Stimulated activated CD8-positive, alpha-beta memory T cell treated with anti-CD3 and anti-CD28 coated beads, Interleukin-7, amount 100 ng/mL, for 24 hours (primary cell): ENCODE results near the gene IFNGR1.

Experiments
- DNase-seq: peaks from one replicate; pipeline ENCODE4 v3.0.0-alpha.2; 2020; ENCODE audit warnings: low read depth

Gene IFNGR1

DNA sequence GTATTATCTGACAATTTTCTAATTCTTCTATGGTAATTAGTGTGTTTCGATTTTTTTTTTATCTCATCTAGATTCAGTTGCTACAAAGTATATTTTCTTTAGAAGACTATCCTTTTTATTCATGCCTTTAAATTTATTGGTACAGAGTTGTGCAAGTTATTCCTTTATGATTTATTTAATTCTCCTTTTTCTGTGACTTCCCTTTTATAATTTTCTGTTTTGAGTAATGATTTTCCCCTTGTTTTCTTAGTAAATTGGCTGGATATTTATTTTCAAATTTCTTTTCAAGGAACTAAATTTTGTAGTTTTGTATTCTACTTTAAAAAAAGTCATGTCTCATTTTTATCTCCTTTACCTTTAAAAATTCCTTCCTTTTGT lies 43.3 kb downstream of the IFNGR1 start:
- DNase-seq = no peak

DNA sequence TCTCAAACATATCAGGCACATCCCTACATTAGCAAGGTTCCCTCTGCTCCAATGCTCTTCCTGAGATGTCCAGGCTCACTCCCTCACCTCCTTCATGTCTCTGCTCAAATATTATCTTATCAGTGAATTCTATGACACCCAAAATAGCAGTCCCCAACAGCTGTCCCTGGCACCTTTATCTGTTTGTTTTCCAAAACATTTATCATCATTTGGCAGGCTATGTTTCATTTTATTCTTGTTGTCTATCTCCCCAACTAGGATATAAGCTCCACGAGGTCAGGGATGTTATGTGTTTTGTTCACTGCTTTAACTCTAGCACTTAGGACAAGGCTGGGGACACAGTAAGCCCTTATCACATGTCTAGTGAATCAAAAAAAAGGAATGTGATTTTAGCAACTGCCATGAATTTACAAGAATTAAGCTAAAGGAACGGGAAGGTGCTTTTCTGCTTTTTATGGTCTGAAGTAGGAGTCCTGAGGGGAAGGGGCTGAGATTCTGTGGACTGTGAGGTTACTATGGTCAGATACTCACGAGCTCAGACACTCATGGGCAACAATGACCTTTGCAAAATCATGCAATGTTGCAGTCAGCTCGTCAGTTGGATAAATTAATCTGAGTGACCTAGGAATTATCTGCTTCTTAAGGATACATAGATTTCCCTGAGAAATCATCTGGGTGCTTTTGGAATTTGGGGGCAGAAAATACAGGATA lies 43.9 kb downstream of the IFNGR1 start:
- no peak for DNase-seq

DNA sequence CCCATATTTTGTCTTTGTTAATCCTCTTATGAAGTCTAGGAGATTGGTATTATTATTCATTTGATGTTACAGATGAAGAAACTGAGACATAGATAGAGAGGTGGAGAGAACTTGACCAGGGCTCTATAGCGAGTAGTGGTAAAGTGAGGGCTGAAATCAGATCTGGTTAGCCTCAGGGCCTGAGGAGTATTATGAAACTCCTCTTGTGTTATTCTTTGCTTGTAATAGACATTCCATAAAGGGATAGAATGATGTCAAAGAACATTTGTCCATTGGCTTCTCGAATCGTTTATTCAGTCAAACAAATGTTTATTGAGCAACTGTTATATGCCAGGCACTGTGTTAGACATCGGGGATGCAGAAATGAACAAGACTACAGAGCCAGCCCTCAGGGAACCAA lies 45.7 kb downstream of the IFNGR1 start, which contains the start of gene IL22RA2:
Gene IL22RA2, minus strand, starts transcription at position 144 of the 400 bp plus-strand sequence. CDS start 11,895 bp downstream, outside the sequence.
- no peak for DNase-seq

DNA sequence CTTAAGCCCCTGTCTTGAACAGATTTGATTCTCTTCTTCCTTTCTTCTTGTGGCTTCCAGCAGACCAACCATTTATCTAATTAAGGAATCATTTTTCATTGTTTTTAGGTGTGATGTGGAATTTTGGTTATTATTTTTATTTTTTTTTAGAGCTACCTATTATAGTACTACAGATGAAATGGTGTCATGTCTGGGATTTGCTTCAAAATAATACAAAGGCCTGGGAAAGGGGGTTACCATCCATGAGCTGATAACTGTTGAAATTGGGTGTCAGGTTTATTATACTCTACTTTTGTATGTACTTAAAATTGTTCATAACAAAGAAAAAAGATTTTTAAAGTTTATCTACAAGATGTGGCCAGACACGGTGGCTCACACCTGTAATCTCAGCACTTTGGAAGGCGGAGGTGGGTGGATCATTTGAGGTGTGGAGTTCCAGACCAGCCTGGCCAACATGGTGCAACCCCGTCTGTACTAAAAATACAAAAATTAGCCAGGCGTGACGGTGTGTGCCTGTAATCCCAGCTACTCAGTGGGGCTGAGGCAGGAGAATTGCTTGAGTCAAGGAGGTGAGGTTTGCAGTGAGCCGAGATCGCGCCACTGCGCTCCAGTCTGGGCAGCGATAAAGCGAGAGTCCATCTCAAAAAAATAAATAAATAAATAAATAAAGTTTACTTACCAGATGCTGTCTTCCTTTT lies 46.3 kb downstream of the IFNGR1 start:
- DNase-seq = no peak

DNA sequence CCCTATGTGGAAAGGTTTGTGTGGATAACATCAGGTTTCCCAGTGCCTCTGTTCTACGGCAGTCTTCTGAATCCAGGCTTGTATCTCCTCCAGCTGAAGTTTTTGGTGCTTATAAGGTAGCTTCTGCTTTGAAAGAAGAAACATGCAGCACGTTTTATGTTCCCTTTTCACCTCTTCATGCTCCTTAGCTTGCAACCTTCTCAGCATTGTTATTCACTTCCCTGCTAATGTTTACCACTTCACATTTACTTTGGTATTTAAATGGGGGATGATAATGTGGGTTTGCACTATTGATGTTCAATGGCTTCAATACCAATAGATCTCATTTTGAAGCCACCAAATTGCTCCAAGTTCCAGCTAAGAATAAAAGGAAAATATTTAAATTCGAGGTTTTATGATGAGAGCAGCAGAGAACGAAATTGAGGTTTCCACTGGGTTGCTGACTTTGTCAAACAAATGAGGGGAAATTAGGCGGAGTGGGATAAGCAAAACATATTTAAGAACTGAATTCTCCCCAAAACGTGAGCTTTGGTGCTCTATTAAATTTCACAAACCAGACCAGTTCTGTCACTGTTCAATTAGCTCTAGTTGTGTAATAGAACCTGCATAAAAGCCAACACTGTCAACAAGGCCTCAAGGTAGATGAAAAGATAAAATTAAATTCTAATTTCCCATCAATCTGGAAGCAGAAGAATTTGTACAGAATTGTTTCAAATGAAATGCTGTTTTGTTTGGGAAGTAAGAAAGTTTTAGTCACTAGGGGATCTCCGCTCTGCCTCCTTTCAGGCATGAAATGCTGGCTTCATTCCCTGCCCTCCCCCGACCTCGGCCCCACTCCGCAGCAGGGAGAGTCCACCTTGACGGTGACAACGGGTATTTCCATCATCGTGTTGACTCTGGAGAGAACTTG lies 47.1 kb downstream of the IFNGR1 start:
- no peak for DNase-seq

DNA sequence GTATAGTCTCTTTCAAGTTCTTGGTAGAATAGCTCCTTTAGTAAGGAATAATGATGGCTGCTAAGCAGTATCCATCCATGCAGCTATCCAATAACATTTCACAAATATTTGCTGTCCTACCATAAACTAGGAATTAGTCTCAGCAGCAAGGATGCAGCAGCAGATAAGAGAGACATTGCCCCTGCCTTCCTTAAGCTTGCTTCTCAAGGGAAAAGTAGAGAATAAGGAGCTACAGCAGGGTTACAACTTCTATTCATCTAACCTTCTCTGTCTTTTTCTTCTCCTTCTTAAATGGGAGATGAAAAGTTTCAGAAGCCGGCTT lies 48.2 kb downstream of the IFNGR1 start:
- DNase-seq = no peak

DNA sequence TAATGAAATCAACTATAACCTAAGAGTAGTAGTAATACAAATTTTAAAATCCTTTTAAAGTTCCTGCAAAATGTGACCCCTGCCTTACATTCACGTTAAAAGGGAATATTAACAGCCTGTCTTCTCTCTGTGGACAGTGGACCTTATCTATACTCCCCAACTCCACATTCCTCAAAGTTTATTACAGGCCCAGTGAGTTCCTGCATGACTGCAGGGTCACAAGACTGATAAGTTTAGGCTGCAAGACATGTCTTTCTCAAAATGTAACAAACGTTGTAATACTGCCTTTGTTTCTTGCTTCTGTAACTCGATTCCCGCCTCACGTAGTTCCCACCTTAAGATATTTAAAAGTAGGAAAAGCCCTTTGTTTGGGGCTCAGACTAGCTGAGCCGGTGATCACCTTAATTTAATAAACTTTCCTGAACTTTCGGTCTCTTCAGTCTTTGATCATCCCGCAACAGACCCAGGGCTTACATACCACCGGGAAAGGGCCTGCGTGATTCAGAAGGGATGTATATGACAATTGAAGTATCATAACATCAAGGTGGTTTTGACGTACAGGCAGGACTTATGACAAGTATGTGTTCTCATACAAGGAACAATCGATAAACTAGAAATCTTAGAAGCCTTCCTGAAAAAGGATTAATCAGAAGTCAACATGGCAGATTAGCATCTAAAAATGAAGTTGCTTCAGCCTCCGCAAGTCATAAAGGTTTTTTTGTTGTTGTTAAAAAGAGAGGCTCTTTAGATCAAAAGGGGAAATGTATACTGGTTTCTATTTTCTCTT lies 48.7 kb downstream of the IFNGR1 start:
- DNase-seq = no peak

DNA sequence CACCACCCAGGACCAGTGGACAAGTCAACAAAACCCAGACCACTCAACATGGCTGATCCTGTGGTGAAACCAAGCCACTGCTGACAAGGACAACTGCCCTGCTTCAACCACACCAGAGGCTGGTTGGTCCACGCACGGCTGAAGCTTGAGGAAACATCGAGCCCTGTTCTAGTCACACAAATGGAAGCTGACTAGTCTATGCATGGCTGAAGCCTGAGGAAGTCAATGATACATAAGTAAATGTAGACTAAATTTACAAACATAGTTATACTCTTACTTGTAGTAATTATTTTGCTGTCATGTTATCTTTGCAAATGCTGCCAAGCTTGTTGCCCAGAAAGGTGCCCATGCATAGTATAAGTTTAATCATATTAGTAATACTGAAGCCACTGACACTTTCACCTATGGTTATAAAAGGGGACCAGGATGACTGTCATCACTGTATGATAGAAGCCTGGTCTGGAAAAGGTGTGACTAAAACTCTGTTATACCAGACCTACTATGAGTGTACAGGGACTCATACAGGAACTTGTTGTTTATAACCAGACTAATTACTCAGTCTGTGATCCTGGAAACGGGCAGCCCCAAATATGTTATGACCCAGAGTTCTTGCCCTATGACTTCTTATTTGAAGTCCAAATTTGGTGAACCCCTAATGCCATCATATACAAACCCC lies 51.3 kb downstream of the IFNGR1 start:
- DNase-seq = no peak

DNA sequence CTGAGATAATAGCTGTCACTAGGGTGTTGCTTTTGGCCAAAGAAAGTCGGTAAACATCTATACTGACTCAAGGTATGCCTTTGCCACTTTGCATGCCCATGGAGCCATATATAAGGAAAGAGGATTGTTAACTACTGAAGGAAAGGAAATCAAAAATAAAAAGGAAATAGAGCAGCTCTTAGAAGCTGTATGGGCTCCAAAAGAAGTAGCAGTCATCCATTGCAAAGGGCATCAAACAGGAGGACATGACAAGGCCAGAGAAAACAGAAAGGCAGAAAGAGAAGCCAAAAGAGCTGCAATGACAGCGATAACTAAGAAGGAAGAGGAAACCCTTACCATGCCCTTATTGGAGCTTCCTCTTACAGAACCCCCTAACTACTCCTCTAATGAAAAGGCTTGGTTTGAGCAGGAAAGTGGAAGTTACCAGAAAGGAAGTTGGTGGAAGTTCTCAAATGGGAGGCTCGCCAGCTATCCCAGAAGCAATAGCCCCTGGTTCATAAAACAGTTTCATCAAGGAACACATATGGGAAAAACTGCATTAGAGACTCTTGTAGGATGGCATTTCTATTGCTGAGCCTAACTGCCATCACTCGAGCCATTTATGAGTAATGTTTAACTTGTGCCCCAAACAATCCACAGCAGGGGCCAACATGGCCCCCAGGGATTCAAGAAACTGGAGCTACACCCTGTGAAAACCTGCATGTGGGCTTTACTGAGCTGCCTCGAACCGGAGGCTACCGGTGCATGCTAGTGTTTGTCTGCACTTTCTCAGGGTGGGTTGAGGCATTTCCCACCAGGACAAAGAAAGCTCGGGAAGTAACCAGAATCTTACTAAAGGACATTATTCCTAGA lies 52.7 kb downstream of the IFNGR1 start:
- DNase-seq = no peak

DNA sequence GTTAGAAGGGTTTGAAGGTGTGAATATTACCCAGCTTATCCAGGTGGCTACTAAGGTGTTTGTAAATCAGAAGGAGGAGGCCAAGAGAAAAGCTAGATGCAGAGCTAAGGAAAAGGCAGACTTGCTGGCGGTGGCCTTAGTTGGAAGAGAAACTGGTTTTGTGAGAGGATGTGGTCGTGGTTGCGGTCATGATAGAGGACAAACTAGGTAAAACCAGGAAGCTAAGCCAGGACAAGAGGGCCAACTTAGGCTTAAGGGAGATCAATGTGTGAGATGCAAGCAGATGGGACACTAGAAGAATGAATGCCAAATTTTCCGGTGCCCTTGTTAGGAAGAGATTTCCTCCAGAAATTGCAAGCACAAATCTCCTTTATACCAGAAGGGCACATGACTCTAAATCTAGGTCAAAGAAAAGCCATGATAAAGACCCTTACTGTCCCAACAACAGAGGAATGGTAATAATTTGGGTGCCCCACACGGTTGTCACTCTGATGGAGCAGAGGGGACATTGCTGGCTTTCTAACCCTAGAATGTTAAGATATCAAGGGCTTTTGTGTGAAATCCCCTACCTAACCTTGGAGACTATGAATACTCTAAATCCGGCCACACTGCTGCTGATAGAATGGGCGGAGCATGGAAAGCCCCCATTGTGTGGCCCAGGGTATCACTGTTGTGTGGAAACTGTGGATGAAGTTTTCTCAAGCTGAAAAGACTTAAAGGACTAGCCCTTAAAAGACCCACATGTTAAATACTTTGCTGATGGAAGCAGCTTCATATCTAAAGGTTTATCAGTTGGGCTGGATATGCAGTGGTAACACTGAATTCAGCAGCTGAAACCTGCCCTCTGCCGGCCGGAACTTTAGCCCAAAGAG lies 53.6 kb downstream of the IFNGR1 start:
- no peak for DNase-seq

DNA sequence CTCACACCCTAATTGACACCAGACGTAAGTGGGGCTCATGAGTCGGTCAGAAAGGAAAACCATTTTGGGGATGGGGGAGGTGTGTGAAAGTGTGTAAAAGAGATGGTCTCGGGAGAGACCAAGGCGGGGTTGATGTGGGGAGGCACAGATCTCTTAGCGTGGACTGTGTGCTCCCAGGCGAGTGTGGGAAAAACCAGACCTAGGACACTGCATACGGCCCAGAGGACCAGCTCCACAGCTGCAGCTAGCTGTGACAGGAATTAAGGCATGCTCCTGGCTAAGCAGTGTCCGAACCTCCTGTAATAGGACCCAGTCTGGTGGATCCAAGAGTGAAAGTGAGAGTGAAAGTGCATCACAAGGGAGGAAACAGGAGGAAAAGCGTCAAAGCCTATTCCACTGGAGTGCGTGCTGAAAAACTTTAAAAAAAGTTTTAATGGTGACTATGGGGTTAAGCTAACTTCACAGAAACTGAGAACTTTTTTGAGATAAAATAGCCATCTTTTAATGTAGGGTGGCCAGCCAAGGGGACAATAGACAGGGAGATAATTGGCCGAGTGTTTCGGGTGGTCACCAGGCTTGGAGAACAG lies 55.4 kb downstream of the IFNGR1 start:
- DNase-seq = no peak

DNA sequence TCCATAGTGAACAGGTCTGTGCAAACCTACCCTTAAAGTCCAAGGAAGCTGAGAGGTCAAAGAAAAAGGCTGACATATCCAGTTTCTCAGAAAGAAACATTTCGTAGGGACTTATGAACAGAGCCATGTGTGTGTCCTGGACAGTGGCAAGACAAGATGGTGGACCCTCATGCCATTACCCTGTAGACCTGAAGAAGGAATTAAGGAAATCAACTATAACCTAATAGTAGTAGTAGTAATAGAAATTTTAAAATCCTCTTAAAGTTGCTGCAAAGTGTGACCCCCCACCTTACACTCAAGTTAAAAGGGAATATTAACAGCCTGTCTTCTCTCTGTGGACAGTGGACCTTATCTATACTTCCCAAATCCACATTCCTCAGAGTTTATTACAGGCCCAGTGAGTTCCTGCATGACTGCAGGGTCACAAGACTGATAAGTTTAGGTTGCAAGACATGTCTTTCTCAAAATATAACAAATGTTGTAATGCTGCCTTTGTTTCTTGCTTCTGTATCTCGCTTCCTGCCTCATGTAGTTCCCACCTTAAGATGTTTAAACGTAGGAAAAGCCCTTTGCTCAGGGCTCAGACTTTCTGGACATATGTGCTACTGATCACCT lies 56.4 kb downstream of the IFNGR1 start:
- no peak for DNase-seq

DNA sequence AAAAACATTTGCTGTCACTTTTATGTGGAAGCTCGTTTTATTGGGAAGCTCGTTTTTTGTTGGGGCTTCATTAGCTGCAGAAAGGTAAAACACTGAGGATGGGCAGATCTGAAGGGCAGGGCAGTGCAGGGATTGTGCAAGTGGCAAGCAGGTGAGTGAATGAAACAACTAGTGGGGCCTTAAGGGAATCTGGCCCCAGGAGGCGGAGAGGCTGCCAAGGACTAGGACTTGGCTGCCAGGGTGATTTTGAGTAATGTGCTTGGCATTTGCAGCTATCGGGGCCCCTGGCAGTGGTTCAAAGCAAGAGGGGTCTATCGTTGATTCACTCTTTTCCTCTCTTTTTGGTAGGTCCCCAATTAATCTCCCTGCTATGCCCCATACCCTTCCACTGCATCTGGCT lies 57.2 kb downstream of the IFNGR1 start:
- no peak for DNase-seq

DNA sequence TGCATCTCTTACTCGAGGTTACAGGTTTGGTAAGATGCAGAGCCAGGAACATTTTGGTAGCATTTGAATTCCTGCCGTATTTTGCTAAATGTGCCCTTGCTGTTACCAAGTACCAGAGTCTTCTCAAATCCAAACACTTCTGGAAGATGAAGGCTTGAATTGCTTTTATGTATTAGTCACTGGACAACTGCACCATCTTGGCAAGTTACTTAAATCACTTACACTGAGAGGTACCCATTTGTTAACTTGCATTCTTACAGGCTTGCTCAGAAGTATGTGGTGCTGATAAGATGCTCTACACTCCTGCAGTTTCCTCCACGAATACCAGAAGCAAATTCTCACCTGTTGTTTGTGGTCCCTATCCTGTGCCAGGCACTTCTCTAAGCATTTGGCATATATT lies 58.4 kb downstream of the IFNGR1 start:
- no peak for DNase-seq

DNA sequence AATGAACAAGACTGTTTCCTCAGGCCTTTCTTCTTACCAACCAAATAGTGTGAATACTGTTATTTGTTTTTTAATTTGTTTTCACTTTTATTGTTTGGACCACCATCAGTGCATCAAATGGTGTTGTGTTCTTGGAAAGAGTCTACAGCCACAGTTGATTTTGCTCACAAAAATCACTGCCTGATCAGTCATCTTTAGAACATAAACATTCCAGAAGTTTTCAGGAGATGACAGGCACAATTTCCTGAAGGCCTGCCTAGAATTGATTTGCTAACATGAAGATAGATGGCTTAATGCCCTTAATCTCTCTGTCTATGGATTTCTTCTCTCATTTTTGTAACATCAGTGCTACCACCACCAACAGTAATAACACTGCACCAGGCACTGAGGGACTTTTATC lies 59.3 kb downstream of the IFNGR1 start:
- DNase-seq = no peak

DNA sequence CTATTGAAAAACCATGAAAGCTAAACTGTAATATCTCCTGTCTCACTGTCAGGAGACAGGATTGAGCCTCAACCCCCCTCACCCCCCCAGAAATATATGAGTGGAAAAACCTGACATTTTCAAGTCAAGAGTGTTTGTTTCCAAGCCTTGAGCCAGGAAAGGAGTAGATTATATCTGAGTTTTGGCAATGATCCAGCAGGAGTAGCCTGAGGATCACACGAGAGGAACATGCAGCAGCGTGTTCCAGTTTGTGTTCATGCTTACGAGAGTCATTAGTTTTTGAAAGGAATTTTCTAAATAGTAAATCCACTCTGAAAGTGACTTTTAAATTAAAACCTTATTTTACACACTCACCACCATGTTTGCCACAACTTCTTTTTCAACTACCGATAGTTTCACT lies 61.6 kb downstream of the IFNGR1 start:
- DNase-seq = no peak

DNA sequence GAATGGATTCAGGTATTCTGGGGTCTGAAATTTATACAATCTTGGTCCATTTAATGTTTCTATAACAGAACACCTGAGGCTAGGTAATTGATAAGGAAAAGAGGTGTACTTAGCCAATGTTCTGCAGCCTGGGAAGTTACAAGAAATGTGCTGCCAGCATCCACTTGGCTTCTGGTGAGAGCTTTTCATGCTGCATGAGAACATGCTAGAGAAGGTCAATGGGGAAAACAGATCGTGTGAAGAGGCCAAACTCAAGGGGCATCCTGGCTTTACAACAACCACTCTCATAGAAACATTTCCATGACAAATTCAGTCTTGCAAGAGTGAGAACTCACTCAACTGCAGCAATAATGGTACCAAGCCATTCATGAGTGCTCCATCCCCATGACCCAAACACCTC lies 62.5 kb downstream of the IFNGR1 start:
- no peak for DNase-seq

DNA sequence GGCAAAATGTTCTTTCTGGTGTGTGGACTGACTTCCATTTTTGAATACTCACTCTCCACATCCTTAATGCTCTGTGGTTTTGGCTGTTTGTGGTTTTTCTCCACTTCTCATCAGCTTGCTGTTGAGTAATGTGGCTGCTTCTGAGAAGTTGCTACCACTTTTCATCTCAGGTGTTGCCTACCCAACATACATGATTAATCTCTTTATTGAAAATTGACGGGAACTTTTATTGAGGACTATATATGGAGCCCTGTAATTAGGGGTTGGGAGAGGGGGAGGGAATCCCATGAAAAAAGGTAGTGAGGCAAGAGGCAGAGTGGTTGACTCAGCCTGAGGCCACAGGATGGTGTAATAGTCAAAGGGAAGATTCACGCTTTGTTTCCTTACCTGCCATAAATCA lies 63.4 kb downstream of the IFNGR1 start:
- no peak for DNase-seq

DNA sequence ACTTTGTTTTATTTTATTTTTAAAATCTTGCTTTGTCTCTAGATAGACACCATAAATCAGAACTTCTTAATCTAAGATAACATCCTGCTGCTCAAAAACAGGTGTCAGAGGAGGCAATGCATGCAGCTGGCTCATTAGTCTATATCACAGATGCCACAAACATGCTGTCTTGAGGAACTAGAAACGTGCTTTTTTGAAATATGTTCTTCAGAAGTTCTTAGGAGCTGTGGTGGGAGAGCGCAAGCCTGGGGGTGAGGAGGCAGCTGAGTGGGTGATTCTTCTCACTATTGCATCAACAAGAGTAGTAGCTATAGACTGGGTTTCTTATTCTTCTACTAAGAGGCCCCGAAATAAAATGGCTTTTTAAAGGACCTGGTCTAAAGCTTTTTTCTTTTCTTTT lies 69.1 kb downstream of the IFNGR1 start:
- DNase-seq = no peak
